HAP-1 (cell line): ENCODE results near the gene OR9A2.
"Not testable (repeated sequence)": the region's sequence is repeated elsewhere in the genome, so short reads cannot be mapped to it uniquely, and the experiment has no call there.

Experiments used
- DNase-seq, 2 experiments: peaks; one replicate each; pipeline ENCODE4 v3.0.0-alpha.2; 2016 to 2020; ENCODE audit warnings: low spot score in 2 of 2
- H3K27me3 ChIP-seq: fragments of 250-450 bp; sonication (Bioruptor Pico); 2 replicates; pipeline ENCODE4 v1.5.1; 2020; ENCODE audit warnings: low read depth, mild to moderate bottlenecking, moderate library complexity
- H3K36me3 ChIP-seq: fragments of 250-450 bp; sonication (Bioruptor Pico); replicated peaks from 2 replicates; pipeline ENCODE4 v1.5.1; 2020; ENCODE audit warnings: mild to moderate bottlenecking
- H3K4me1 ChIP-seq: fragments of 250-450 bp; sonication (Bioruptor Pico); 2 replicates; pipeline ENCODE4 v1.5.1; 2020; ENCODE audit warnings: mild to moderate bottlenecking
- H3K4me3 ChIP-seq: fragments of 250-450 bp; sonication (Bioruptor Pico); 2 replicates; pipeline ENCODE4 v1.5.1; 2020; ENCODE audit warnings: mild to moderate bottlenecking, moderate library complexity
- H3K9me3 ChIP-seq: fragments of 250-450 bp; sonication (Bioruptor Pico); 2 replicates; pipeline ENCODE4 v1.5.1; 2020; ENCODE audit warnings: mild to moderate bottlenecking, moderate library complexity
- in situ Hi-C: fragments of 300-500 bp; cut with MboI; formaldehyde crosslinking; loops from 3 replicates; pipeline ENCODE4 v1.14.3; 2020; ENCODE audit warnings: low sequenced_read_pairs, inconsistent platforms, mixed read lengths

Gene OR9A2

GRCh38 chr7:142983825-142984224, 43.1 kb downstream of the OR9A2 start:
- Histone ChIP-seq H3K4me1 (no peaks in the 10 kb centered on the region), H3K36me3 (no peaks in the 10 kb centered on the region)

GRCh38 chr7:142978402-142978801, 48.5 kb downstream of the OR9A2 start:
- DNase-seq, in situ Hi-C loops, H3K9me3 ChIP-seq: not testable (repeated sequence)

More at GRCh38 chr7:142983825-142984224, 43.1 kb downstream of the OR9A2 start:
- Histone ChIP-seq H3K9me3 (no peaks in the 10 kb centered on the region), H3K4me3 (no peak overlapping the region), H3K27me3 (no peaks in the 10 kb centered on the region)
- in situ Hi-C loops = no loop called here
- DNase-seq = no peak

More at GRCh38 chr7:142978402-142978801, 48.5 kb downstream of the OR9A2 start:
- H3K4me3 ChIP-seq, H3K4me1 ChIP-seq, H3K36me3 ChIP-seq, H3K27me3 ChIP-seq: not testable (repeated sequence)
